ENCODE results near the gene TTC33.

The TTC33 gene

DNA sequence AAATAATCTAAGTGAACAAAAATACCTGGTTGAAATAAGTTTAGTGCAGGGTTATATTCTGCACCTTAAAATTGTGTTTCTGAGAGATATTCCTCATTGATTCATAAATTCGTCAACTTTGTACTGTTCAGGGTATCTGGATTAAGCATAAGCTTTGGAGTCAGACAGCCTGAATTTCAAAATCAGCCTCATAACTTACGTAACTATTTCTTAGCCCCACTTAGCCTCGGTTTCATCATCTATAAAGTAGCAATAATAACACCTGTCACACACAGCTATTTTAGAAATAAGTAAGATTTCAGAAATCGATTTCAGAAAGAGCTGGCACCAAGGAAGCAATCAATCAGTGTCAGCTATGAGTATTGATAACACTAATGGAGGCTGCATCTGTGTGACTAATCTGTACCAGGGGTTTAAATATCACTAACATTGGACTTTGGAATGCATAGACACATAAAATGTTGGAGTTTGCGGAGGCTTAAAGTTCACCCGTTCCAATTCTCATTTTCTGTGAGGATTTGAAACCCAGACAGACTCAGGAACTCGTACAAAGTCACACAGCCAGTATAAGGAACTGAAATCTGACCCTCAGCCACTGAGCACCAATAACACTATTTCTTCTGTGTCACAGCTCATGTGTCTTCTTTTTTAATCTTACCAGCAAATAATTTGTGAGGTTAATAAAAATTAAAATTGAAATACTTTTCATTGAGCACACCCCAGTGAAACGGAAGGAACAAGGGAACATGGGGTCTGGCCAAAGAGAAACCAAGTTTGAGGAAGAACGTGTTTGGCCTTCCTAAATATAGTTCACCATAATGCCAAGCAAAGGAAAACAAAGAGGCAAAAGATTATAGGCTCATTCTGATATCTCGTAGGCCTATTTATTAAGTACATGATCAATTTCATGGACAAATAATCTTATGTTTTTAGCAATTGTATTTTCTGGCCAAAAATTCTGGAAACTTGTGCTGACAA, 270.5 kb downstream of the TTC33 start:
- no peak for DNase-seq (ENCODE audit: low read depth)

DNA sequence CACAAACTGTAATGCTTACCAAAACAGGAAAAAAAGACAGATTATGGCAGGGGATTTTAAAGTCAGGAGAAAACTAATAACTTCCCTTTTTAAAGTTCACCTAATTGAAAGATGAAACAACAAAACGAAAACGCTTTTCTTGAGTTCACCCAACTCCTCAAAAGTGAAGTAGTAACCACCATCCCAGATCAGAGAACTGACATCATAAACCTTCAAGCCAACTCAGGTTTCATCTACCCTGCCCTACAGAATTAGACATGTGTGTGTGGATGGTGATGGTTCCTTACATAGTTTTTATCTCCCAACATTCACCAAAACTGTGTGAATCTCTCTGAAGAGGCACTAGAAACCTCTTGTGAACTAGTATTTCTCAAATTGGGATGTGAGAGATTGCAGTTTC, 271.3 kb downstream of the TTC33 start:
- DNase-seq (ENCODE audit: low read depth) = no peak

DNA sequence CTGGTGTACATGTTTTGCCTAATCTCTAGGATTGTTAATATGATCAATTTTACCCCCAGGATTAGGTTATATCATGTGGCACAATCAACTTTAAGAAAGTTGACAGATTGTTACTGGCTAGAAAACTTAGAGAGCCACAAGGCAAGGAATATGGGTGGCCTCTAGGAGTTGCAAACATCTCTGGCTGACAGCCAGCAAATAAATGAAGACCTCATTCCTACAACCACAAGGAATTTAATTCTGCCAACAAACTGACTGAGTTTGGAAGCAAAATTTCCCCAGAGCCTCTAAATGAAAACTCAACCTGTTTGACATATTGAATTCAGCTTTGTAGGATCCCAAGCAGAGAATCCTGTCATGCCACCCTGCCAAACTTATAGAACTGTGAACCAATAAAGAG, 272.4 kb downstream of the TTC33 start:
- no peak for DNase-seq (ENCODE audit: low read depth)

DNA sequence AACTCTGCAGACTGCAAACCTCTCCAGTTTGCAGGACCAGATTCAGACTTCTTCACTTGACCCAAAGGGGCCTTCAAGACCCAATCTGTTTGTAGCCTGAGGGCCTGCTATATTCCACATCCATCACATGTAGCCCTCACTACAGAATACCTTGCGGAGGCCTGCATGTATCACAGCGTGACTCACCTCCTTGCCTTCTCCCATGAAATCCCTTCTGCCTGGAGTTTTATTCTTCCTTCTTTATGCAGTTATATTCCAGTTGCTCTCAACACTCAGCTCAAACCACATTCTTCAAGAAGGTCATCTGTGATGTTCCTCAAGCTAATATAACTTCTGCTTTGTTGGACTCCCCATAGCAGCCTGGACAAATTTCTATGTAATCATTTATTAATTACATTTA, 274.5 kb downstream of the TTC33 start:
- no peak for DNase-seq (ENCODE audit: low read depth)

DNA sequence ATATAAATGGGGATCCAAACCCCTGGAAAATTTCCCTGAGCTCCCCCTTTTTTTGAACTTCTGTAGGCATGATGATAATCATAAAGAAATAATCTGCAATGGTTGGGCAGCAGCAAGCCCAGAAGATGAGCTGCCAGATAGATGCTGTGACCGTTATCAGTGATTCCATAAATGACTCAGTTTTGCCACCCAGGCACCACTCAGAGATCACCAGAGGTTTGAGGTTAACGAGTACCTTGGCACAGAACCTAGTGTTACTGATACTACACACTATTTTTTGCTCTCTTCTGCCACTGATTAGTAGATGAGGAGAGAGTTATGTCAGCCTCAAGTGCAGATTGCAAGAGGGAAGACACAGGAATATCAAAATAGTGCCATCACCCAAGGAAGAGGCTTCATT, 275.4 kb downstream of the TTC33 start:
- DNase-seq (ENCODE audit: low read depth) = no peak

DNA sequence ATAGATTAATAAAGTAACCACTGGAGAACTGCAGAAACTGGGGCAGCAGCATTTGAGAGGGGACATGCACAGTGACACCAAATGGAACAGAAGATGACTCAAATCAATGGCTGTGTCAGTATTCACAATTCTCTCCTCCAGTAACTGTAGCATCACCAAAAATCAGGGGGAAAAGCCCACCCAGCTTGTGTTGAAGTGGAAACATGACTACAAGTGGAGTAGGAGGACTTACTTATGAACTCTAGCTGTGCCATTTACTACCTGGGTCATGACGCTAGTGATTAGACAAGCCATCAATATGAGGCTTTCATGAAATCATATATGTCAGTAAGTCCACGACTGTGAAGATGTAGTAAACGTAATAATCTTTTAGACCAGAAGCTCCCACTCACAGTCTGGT, 275.8 kb downstream of the TTC33 start:
- DNase-seq (ENCODE audit: low read depth) = no peak

DNA sequence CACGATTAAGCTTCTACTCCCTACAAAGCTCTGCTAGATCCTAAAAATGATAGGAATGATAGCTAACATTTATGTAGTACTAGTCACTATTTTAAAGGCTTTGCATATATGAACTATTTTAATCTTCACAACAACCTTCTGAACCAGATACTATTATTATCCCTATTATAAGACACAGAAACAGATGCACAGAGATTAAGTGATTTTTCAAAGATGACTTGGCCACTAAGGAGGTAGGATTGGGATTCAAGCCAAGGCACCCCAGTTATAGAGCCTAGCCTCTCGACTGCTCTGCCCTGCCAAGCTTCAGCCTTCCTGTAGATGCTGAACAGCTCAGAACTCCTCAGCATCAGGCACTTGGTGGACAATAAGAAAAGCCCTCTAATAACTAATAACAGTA, 277.0 kb downstream of the TTC33 start:
- DNase-seq (ENCODE audit: low read depth) = no peak

DNA sequence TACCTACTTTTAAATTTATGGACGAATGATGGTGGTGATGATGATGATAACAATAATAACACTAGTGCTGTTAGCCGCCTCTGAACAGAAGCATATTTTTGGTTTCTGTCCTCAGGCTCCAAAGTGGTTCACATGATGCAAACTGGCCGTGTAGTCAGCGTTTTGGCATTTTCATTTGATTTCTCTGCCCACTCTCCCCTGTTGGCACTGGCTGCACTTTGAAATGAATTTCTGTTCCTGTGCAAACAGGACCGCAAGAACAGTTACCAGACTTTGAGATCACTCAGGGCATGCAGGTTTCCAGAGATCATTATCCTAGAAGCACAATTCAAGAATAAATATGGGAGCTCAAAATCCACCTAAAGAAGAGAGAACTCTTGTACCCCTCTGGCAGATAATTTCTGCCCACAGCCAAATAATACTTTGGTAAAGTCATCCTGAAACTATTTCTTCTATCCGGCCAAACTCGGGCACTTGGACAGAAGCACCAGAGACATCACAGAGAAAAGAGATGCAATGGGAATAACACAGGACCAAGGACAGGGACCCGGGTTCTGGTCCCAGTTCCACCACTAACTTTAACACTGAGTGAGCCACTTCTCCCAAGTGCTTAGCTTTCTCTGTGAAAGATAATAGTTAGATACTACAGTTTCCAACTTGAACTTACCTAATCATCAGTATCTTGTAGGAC, 277.8 kb downstream of the TTC33 start:
- peak; percentile 17 for DNase-seq (ENCODE audit: low read depth)

DNA sequence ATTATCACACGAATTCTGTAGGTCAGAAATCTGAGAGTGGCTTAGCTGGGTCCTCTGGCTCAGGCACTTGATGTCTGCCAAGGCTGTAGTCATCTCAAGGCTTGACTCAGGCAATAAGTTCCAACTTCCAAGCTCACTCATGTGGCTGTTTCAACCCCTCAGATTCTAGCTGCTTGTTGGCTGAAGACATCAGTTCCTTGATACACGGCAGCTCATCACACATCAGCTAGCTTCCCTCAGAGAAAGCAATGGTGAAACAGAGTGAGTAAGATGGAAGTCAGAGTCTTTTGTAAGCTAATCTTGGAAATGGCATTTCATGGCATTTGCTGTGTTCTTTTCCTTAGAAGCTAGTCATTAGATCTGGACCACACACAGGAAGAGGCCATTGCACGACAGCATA, 280.2 kb downstream of the TTC33 start:
- no peak for DNase-seq (ENCODE audit: low read depth)

DNA sequence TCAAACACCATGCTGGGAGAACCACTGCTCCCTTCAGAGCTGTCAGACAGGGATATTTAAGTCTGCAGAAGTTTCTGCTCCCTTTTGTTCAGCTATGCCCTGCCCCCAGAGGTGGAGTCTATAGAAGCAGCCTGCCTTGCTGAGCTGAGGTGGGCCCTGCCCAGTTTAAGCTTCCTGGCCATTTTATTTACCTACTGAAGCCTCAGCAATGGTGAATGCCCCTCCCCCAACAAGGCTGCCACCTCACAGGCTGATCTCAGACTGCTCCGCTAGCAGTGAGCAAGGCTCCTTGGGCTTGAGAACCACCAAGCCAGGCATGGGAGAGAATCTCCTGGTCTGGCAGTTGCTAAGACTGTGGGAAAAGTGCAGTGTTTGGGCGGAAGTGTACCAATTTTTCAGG, 281.5 kb downstream of the TTC33 start:
- no peak for DNase-seq (ENCODE audit: low read depth)

DNA sequence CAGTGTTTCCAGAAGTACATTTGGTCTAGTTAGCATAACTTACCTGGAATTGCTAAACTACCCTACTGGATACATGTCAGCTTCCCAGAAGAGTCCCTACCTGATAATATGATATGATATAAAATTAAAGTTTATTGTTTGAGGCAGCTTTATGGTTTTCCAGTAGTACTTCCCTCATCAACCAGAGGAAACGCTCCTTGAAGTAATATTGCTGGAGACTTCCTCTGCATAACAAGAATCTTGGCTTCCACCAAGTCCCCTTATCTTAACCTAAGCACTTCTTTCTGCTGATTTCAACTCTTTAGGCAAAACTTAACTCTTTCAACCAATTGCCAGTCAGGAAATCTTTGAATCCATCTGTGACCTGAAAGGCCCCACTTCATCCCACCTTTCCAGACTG, 290.3 kb downstream of the TTC33 start:
- DNase-seq (ENCODE audit: low read depth) = no peak

DNA sequence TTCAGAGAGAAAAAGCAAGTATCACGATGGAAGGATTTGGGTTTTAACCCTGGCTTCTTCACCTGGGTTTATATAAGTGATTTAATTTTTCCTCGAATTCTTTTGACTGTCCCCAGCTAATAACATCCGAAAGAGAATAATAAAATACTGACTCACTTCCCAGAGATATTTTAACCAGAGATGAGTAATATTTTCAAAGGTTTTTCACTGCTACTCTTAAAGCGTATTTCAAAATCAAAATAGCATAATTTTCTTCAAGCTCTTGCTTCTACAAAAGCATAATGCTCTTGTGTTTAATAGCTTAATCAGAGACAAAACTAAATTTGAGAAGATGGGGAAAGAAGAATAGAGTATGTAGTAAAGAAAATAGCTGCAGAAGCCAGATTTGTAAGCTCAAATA, 291.2 kb downstream of the TTC33 start:
- no peak for DNase-seq (ENCODE audit: low read depth)
